Kidney glomerular epithelial cell (primary cell): ENCODE results near the gene PITPNC1.
"Not testable (repeated sequence)": the region's sequence is repeated elsewhere in the genome, so short reads cannot be mapped to it uniquely, and the experiment has no call there.

ENCODE experiments used
- DNase-seq: peaks from one replicate; lab custom pipeline; 2025; lab: John Stamatoyannopoulos, UW

PITPNC1 gene

DNA sequence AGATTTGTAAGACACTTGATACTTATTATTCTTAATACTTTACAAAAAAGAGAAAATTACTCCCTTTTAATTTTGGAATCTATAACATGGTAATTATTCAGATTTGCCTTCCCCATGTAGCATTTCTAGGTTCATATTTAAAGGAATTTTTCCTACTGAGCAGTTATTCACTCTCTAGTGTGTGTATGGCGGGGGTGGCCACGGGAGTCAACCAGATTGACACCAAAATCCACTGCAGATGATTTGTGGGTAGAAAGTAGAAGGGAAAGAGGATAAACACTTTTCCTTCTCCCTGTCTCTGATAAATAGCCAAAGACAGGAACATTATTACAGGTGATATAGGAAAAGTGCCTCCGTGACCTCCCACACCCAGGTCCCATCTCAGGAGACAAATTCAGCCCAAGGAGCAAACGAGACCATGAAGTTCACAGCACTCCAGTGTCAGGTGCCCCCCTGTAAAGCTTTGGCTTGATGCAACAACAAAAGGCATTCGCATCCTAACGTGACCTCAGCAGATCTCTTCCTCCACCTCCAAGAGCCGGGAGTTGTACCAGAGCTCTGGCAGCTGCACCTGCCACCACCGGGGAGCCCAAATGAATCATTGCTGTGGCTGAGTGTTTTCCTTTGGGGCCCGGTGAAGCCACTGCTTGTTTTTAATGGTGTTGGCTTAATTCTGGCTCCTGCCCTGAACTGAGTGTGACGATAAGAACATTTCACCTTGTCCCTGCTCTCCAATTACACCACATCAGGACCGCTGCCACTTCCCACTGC lies 248.0 kb downstream of the PITPNC1 start:
- no peak for DNase-seq

DNA sequence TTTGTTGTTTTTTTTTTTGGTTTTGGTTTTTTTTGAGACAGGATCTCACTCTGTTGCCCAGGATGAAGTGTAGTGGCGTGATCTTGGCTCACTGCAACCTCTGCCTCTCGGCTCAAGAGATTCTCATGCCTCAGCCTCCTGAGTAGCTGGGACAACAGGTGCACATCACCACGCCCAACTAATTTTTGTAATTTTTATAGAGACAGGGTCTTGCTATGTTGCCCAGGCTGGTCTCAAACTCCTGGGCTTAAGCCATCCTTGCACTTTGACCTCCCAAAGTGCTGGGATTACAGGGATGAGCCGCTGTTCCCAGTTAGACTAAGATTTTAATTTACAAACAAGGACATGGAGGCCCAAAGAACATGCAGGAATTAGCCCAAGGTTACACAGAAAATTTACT lies 248.9 kb downstream of the PITPNC1 start:
- no peak for DNase-seq

DNA sequence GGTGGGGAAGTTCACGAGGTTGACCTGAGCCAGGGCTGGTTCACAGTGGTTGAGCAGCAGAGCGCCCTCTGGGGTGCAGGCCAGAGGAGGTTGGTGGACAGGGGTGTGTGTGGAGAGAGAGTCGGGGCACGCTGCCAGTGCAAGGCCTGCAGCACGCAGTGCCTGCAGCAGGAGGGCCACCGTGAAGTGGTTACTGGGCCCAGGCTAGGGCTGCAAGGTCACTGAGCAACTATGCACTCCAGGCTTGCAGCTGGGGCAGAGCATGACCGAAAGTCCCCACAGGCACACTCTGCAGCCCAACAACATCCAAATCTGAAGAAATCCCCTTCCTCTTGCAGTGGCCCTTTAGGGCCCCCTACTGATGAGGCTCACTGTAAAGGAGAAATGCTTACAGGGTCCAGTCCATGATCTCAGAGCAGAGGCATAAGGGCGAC lies 251.5 kb downstream of the PITPNC1 start:
- DNase-seq, result no peak

DNA sequence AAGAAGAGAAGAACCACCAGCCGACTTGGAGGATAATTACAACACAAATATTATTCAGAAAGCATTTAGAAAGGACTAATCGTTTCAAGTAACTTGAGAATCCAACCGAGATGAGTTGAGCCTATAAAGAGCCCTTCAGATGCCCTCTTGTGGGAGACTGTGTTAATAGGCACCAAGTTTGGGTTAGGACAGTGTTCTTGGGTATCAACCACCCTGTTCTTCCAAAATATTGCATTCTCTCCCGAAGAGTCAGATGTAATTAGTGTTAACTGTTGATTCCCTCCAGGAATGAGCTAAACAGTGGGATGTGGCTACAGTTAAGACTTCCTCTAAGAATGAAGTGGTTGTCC lies 252.9 kb downstream of the PITPNC1 start:
- DNase-seq, result peak; percentile 15

DNA sequence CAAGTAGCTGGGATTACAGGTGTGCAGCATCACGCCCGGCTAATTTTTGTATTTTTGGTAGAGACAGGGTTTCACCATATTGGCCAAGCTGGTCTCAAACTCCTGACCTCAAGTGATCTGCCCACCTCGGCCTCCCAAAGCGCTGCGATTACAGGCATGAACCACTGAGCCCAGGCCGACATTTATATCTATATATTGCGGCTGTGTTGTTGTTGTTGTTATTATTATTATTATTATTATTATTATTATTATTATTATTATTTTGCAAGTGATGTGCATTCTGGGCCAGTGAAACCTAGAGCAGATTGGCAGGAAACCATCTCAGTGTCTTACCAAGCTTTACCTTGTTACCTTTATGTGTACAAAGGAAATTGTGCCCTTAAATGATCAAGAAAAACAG lies 253.8 kb downstream of the PITPNC1 start:
- DNase-seq, result not testable (repeated sequence)

DNA sequence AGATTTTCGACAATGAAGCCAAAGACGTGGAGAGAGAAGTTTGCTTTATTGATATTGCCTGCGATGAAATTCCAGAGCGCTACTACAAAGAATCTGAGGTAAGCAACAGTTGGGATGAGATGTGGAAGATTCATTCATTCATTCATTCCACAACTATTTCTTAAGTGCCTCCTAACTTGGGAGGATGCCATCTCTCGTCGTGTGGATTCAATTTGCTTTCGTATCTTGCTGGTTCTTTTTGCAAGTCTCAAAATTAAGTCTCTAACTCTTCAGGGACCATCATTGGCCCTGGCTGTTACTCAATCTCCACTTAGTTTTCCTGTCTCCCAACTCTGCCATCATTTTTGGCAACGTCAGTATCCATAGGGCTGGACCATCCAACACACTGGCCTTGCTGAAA lies 255.1 kb downstream of the PITPNC1 start:
- DNase-seq, result no peak

DNA sequence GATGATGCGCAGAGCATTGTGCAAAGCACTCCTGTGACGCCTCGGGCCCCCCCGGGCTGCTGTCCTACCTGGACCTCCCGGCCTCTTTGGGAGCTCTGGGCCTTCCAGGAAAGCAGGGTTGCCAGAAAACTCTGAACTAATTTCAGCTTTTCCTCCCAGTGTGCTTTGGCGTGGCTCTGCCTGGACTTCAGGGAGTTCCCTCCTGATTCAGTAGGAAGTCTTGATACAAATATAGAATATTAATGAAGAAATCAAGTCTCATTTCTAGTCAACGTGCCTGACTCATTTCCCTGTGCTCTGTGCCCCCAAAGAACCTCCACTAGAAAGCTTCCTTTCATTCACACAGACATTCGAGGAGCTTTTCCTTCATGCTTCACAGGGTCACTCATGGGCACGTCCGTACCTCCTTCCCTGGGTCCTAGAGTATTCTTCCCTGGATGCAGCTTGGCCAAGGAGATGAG lies 256.7 kb downstream of the PITPNC1 start:
- peak; percentile 25 for DNase-seq

DNA sequence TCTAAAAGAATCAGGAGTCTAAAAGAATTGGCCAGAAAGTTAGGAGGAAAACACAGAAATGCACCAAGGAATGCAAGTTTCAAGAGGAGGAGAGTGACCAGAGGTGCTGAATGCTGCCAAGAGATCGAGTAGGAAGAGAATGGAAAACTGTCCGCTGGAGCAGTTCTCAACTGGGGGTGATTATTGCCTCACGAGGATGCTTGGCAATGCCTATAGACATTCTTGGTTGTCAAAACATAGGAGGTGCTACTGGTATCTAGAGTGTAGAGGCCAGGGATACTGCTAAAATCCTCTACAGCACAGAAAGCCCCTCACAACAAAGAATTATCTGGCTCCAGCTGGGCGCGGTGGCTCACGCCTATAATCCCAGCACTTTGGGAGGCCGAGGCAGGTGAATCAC lies 258.6 kb downstream of the PITPNC1 start:
- DNase-seq, result no peak

DNA sequence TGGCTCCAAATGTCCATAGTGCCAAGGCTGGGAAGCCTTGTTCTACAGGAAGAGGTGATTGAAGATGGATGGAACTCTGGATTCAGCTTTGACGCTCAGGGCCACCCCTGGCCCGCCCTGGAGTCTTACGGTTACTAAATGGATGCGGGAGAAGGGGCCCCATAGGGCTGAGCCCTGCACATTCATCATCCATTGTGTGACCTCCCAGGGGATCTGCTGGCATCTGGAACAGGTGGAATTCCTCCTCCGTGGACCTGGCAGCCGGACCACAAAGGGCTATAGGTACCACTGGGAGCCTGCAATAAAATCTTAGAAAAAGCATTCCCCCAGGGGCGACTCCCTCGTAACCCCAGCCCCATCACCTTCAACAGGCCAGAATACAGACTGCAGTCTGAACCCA lies 259.2 kb downstream of the PITPNC1 start:
- no peak for DNase-seq

DNA sequence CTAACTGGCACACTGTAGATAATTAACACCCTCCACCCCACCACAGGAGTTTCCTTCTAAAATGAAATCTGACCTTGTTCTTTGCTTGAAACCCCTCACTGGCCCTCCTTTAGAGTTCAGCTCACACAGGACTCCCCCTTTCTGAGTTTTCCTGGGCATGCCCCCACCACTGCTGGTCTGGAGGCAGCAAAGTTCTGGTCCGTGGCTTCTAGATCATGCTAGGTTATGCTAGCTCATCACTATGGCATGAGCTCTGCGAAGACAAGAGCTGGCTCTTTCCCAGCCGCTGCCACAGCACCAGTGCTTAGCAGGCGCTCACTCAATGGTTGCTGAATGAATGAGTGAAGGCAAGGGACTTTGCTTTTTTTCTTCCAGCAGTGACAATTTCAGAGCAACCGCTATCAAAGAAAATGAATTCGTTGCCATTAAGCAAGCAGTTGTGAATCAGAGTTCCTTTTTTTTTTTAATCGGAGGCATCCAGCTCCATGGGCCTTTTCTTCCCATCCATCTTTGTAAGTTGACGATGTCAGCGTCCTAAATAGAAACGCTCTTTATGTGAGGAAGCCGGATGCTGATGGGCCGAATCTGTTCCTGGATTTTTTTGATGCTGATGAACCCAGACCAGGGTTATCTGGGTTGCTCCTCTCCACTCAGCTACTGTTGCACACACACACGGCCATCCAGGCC lies 259.9 kb downstream of the PITPNC1 start:
- DNase-seq, result peak; percentile 60

DNA sequence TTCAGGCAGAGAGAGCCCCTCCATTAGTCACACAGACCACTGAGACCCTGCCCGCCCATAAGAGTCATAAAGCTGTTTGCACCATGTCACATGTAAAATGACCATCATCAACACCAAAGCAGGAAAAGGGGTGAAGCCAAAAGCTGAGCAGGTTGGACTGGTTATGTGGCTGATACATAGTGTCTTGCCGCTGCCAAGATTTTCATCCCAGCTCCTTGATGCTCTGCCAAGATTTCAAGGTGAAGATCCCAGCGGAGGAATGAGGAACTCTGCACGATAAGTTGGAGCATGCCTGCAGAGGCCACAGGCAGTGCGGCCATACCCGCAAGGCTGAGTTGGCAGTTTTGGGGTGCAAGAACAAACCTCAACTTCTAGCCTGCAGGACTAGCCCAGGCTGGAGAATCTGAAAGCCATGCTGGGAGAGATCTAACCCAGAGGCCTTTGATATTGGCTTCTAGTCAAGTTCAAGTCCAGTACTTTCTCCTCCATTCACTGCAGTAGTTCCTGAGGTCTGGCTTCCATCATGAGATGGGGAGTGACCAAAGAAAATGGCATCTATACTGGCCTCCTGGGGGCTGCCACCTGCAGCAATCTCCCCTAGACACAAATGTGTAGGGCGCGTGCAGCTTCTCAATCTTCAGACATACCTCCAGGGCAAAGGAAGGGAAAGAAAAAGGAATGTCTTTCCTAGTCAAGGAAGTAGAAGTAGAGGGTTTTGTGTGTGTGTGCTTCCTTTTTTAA lies 261.0 kb downstream of the PITPNC1 start:
- no peak for DNase-seq

DNA sequence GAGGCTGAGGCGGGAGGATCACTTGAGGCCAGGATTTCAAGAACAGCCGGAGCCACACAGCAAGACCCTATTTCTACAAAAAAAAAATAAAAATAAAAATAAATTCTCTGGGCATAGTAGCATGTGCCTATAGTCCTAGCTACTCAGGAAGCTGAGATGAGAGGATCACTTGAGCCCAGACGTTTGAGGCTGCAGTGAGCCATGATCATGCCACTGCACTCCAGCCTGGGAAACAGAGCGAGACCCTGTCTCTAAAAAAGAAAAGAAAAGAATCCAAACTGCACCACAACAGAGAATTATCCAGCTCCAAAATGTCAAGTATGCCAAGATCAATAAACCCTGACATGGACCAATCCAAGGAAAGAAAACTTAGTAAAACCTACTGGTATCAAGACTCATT lies 261.8 kb downstream of the PITPNC1 start:
- no peak for DNase-seq

DNA sequence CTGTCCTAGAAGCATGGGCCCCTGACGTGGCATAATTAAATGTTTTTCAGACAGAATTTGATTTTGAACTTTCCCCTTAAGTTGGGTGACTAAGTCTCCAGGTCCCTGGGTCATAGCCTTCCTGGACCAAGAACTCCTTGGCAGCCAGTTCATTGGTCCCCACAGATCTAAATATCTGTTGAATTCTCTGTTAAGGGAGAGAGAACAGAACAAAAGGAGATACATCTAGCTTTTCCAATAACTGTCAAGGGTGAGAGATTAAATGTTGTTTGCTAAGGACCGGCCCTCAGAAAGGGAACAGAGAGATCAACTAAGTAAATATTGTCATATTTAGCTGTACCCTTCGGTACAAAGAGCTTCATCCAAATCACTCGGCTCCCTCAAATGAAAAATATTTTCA lies 262.5 kb downstream of the PITPNC1 start:
- no peak for DNase-seq

DNA sequence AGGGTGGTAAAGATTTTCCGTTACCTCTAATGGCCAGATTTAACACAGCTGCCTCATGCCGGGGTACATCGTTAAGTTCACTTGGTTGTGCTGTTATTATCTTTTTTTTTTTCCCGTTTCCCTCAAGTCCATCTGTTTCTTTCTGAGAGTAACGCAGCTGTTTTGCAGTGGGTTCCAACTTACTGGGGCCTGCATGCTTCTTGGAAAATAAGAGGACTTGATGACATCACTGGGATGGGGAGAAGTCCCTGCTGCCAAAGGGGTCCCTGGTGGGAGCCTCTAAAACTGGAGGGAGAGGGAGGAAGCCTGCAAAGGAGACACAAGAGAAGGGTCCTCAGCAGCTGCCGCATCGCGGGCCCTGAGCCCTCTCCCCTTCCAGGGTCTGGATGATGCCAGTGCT lies 262.9 kb downstream of the PITPNC1 start:
- no peak for DNase-seq

DNA sequence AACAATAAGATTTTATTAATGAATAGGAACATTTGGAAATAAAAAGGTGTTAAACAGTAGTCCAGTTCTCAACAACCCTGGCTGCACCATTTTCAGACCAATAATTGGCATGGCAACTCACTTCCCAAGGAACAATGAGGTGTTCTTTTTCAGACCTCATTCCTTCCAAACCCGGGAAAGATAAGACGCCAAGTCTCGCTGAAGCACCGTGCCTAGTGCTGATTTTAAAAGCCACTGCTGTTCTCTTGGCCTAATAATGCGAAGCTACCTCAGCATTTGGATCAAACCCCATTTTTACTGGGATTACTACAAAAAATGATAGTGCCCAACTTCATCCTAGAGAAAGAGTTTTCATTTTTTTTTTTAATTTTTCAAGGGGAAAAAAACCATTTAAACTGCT lies 265.4 kb downstream of the PITPNC1 start:
- DNase-seq, result no peak

DNA sequence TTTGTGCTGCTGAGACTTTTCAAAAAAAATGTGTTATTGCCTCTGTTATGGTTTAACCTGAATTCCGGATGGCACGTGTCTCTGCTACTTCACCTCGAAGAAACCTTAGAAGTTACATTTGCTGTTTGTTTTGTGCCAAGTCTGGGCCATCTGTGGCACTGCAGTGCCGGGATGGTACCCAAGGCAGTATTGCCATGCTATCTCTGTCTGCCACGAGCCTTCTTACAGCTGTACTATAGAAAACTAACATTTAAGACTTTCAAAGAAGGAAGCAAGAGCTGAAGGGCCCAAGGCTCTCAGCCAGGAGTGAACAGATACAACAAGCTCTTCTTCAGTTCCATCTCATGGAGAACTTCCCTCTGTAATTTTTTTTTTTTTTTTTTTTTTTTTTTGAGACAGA lies 267.0 kb downstream of the PITPNC1 start:
- DNase-seq, result no peak

DNA sequence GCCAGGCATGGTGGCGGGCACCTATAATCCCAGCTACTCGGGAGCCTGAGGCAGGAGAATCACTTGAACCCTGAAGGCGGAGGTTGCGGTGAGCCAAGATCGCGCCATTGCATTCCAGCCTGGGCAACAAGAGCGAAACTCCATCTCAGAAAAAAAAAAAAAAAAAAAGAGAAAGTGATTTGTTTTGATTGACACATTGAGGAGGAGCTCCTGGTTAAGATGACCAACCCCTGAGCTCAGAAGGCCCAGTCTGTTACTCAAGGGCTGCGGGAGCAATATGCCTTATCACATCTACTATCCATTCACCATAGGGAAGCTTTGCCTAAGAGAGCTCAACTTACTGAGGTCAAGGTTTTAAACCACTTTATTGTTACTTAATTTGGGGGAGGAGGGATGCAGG lies 268.1 kb downstream of the PITPNC1 start:
- DNase-seq, result not testable (repeated sequence)

DNA sequence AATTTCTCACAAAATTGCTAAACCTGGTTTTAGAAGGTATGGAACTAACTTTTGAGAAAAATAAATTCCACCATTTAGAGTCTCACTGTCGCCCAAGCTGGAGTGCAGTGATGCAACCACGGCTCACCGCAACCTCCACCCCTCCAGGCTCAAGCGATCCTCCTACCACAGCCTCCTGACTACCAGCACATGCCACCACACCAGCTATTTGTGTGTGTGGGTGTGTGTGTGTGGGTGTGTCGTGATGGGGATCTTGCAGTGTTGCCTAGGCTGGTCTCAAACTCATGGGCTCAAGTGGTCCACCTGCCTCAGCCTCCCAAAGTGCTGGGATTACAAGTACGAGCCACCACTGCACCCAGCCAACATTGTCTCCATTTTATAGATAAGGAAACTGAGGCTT lies 269.4 kb downstream of the PITPNC1 start:
- no peak for DNase-seq

DNA sequence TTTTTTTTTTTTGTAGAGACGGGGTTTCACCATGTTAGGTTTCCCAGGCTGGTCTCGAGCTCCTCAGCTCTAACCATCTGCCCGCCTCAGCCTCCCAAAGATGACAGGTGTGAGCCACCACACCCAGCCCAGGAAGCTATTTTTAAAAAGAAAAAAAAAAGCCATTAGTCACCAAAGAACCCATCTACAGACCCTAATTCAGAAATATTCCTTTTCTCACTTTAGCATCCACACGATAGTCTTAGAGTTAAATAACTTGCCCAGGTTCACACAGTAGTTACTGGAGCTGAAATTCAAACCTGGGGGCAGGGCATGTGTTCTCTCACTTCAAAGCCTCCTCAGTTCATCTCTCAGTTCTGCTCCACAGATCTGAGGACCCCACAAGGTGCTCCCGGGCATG lies 270.4 kb downstream of the PITPNC1 start:
- DNase-seq, result no peak

DNA sequence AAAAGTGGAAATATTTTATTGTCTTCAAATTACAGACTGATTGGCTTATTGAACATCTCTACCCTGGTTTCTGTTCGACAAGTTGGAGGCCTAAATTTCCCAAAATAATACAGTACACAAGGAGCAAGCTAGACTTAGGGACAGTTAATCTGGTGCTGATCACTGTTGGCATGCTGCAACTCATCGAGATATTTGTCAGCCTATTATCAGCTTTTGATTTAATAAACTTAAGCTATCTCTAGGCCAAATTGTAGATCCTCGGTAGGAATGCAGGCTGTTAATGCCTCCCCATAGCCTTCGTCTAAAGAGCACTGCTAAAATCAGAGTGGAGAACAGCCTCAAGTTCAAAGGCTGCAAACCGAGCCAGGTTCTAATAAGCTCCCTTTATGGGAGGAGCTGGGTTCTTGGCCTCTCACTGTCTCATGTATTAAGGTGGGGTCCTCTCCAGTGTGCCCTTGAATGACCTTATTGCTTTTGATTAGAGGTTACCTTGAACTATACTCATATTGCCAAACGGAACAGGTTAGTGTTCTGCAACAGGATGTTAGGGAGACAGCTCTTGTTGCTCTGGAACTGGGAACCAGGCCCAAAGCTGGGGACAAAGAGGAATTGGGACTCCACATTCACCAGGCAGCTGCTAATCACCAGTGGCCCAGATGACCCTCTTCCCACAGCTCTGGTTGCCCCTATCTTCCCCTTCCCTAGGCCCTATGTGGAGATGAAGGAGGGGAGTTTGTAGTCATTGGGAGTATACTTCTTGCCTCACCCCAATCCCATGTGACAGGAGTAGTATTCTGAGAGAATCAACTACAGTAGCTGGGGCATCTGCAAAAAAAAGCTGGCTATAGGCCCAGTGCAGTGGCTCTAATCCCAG lies 271.2 kb downstream of the PITPNC1 start:
- DNase-seq, result no peak

DNA sequence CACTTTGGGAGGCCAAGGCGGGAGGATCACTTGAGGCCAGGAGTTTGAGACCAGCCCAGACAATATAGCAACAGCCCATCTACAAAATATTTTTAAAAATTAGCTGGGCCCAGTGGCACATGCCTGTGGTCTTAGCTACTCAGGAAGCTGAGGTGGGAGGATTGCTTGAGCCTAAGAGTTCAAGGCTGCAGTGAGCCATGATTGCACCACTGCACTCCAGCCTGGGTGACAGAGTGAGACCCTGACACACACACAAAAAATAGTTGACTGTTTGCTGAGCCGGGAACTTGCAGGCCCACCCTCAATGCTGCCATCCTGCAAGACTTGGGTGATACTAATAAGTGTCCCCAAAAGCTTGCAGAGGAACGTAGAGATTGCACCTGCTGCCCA lies 271.8 kb downstream of the PITPNC1 start:
- DNase-seq, result not testable (repeated sequence)

DNA sequence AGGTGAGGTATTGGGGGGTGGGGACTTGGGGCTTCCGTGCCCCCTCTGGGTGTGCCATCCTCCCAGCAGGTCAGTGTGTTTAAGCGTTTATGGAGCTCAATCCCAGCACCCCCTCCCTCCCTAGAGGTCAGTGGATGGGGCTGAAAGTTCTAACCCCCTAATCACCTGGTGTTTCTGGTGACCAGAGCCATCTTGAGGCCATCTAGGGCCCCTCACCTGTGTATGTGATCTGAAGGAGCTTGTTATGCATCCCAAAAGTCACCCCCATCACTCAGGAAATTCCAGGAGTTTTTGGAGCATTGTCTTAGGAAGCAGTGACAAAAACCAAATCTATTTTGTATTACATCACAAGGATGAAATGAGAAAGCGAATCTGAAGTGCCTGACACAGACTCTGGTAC lies 272.8 kb downstream of the PITPNC1 start:
- no peak for DNase-seq
